Measurements from ENCODE around the gene AKT2. TPM values are rescaled to one million over a fixed set of nuclear protein-coding genes. Genes with fewer than 3 reads are reported as not detected.

Gene AKT2
- total RNA-seq, 2 experiments from 2014 or later = 137 to 139 TPM

DNA sequence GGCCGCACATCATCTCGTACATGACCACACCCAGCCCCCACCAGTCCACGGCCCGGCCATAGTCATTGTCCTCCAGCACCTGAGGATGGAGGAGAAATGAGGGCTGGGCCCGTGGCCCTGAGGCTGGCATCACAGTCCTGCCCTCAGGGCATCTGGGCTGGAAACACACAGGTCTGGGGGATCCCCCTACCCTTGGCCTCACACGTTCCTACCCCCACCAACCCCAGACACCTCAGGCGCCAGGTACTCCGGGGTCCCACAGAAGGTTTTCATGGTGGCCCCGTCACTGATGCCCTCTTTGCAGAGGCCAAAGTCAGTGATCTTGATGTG, 49.2 kb downstream of the AKT2 start:
- Mint-ChIP-seq H3K36me3 (ENCODE audit: low read depth) (peaks cover 20% of the 10 kb centered on the region), H3K4me1 (ENCODE audit: low read depth) (no peaks in the 10 kb centered on the region), H3K4me3 (no peak overlapping the region), H3K9me3 (ENCODE audit: insufficient read depth) (no peaks in the 10 kb centered on the region), H3K27ac (no peak overlapping the region), H3K27me3 (ENCODE audit: low read depth) (no peaks in the 10 kb centered on the region)
- POLR2A ChIA-PET = no interaction called here
- ATAC-seq (no peak), DNase-seq (no peak)
- CTCF ChIA-PET = no interaction called here

- no peaks in the 10 kb centered on the region for H3K27me3 Mint-ChIP-seq (ENCODE audit: low read depth)
- H3K36me3 Mint-ChIP-seq (ENCODE audit: low read depth) = peaks cover 20% of the 10 kb centered on the region
- no peaks in the 10 kb centered on the region for H3K4me1 Mint-ChIP-seq (ENCODE audit: low read depth)
- H3K4me3 Mint-ChIP-seq = no peak overlapping the region
- H3K27ac Mint-ChIP-seq = no peak overlapping the region
- no peaks in the 10 kb centered on the region for H3K9me3 Mint-ChIP-seq (ENCODE audit: insufficient read depth)
- ATAC-seq (no peak), DNase-seq (no peak)
- POLR2A ChIA-PET = no interaction called here
- CTCF ChIA-PET = no interaction called here
Measured at GRCh38 chr19:40235238-40236025, 49.7 kb downstream of the AKT2 start.

- H3K4me1 Mint-ChIP-seq (ENCODE audit: low read depth) = peaks cover 4% of the 10 kb centered on the region
- DNase-seq = no peak
- no peaks in the 10 kb centered on the region for H3K27me3 Mint-ChIP-seq (ENCODE audit: low read depth)
- ChIA-PET CTCF (no interaction called here), POLR2A (no interaction called here)
- no peaks in the 10 kb centered on the region for H3K9me3 Mint-ChIP-seq (ENCODE audit: insufficient read depth)
- peaks cover 17% of the 10 kb centered on the region for H3K36me3 Mint-ChIP-seq (ENCODE audit: low read depth)
- H3K27ac Mint-ChIP-seq = no peak overlapping the region
- no peak for ATAC-seq
- H3K4me3 Mint-ChIP-seq = no peak overlapping the region
Measured at GRCh38 chr19:40234429-40235237, 50.5 kb downstream of the AKT2 start.

- ChIA-PET CTCF (no interaction called here), POLR2A (no interaction called here)
- Mint-ChIP-seq H3K9me3 (ENCODE audit: insufficient read depth) (no peaks in the 10 kb centered on the region), H3K27ac (no peak overlapping the region), H3K27me3 (ENCODE audit: low read depth) (no peaks in the 10 kb centered on the region), H3K4me1 (ENCODE audit: low read depth) (peaks cover 7% of the 10 kb centered on the region), H3K36me3 (ENCODE audit: low read depth) (peaks cover 11% of the 10 kb centered on the region), H3K4me3 (no peak overlapping the region)
- no peak for ATAC-seq
- DNase-seq = no peak
Measured at GRCh38 chr19:40233811-40234389, 51.2 kb downstream of the AKT2 start.

- POLR2A ChIA-PET = no interaction called here
Measured at GRCh38 chr19:40232949-40233810, 52.0 kb downstream of the AKT2 start.

DNA sequence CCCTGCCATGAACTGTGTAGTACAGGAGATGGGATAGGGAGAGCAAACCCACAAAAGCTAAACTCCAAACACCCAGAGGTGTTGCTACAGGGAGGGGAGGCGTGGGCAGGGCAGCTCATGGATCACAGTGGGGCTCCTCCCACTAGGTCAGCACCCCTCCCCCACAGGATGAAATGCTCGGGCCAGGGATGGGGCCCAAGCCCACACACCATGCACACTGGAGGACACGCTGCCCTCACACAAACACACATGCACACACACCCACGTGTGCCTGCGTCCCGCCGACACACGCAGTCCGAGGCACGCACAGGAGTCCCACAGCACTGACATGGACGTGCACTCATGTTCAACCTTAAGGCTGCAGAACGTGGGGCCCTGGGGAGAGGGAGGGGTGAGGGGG, 52.7 kb downstream of the AKT2 start:
- ATAC-seq = no peak
- H3K36me3 Mint-ChIP-seq (ENCODE audit: low read depth) = peaks cover 11% of the 10 kb centered on the region

More at GRCh38 chr19:40232949-40233810, 52.0 kb downstream of the AKT2 start:
- H3K4me1 Mint-ChIP-seq (ENCODE audit: low read depth) = peaks cover 7% of the 10 kb centered on the region
- H3K4me3 Mint-ChIP-seq = no peak overlapping the region
- peaks cover 2% of the 10 kb centered on the region for H3K27me3 Mint-ChIP-seq (ENCODE audit: low read depth)
- H3K27ac Mint-ChIP-seq = no peak overlapping the region
- no peak for ATAC-seq
- no peaks in the 10 kb centered on the region for H3K9me3 Mint-ChIP-seq (ENCODE audit: insufficient read depth)
- no peak for DNase-seq
- H3K36me3 Mint-ChIP-seq (ENCODE audit: low read depth) = peaks cover 11% of the 10 kb centered on the region
- CTCF ChIA-PET = no interaction called here

DNA sequence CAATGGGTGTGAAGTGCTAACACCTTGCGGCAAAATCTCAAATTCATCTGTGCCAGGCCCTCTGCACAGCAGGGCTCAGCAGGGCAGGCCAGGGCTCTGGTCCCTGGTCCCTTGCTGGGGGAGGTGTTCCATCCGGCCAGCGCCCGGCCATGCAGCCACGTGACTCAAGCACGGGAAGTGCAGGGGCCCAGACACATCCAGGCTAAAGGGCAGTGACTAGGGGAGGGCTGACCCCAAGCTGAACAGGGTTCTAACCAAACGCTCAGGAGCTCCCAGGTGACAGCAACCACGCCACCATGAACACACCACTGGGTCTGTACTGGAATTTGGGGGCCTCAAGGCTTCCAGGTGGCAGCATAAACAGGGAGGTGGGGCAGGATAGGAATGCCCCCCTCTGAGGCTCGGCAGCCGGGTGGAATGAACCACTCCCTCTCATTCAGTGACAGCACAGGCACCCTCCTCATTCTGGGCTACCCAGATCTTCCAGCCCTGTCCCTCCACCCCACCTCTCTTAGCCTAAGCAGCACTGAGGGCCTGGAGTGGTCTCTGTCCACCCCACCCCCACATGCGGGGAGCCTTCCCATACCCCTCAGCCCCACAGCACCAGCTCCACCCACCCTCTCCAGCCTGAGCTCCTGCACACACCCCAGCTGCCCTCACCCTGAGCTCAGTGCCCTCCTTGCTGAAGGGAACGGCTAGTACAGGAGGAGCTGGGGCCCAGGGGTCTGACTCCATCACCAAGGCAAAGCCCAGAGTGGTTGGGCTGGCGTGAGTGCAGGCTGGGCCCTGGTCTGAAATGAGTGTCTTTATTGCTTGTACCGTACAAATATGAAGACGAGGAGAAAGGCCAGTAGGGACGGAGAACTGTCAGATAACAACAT, 53.4 kb downstream of the AKT2 start:
- ATAC-seq (no peak), DNase-seq (no peak)
- ChIA-PET CTCF (no interaction called here), POLR2A (no interaction called here)
- peaks cover 10% of the 10 kb centered on the region for H3K27me3 Mint-ChIP-seq (ENCODE audit: low read depth)
- H3K4me1 Mint-ChIP-seq (ENCODE audit: low read depth) = peaks cover 7% of the 10 kb centered on the region
- H3K9me3 Mint-ChIP-seq (ENCODE audit: insufficient read depth) = no peaks in the 10 kb centered on the region
- H3K36me3 Mint-ChIP-seq (ENCODE audit: low read depth) = peaks cover 7% of the 10 kb centered on the region
- H3K4me3 Mint-ChIP-seq = no peak overlapping the region
- H3K27ac Mint-ChIP-seq = no peak overlapping the region

More for the DNA sequence above, 52.7 kb downstream of the AKT2 start:
- no peak overlapping the region for H3K4me3 Mint-ChIP-seq
- peaks cover 7% of the 10 kb centered on the region for H3K4me1 Mint-ChIP-seq (ENCODE audit: low read depth)
- H3K27ac Mint-ChIP-seq = no peak overlapping the region
- H3K9me3 Mint-ChIP-seq (ENCODE audit: insufficient read depth) = no peaks in the 10 kb centered on the region
- CTCF ChIA-PET = no interaction called here
- DNase-seq = no peak
- H3K27me3 Mint-ChIP-seq (ENCODE audit: low read depth) = peaks cover 4% of the 10 kb centered on the region
- POLR2A ChIA-PET = no interaction called here

DNA sequence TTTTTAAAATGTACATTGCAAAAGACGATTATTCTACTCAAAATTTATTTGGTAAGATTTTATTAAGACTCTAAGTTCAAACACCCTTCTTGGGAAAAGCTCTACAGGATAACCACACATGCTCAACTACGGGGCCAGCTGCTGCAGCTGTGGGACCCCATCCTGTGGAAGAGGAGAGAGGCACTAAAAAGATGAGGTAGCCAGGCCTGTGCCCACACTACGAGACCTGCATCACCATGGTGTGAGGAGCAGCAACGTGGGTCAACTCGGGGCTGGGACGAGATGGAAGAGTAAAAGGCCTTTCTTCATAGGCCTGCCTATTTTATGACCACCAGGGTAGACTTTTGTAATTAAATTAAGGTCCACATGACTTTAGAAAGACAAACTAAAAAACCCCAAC, 54.1 kb downstream of the AKT2 start:
- ATAC-seq (no peak), DNase-seq (no peak)
- no peak overlapping the region for H3K4me3 Mint-ChIP-seq
- peaks cover 8% of the 10 kb centered on the region for H3K4me1 Mint-ChIP-seq (ENCODE audit: low read depth)
- ChIA-PET CTCF (no interaction called here), POLR2A (no interaction called here)
- H3K9me3 Mint-ChIP-seq (ENCODE audit: insufficient read depth) = no peaks in the 10 kb centered on the region
- peaks cover 14% of the 10 kb centered on the region for H3K27me3 Mint-ChIP-seq (ENCODE audit: low read depth)
- H3K36me3 Mint-ChIP-seq (ENCODE audit: low read depth) = peaks cover 6% of the 10 kb centered on the region
- no peak overlapping the region for H3K27ac Mint-ChIP-seq

DNA sequence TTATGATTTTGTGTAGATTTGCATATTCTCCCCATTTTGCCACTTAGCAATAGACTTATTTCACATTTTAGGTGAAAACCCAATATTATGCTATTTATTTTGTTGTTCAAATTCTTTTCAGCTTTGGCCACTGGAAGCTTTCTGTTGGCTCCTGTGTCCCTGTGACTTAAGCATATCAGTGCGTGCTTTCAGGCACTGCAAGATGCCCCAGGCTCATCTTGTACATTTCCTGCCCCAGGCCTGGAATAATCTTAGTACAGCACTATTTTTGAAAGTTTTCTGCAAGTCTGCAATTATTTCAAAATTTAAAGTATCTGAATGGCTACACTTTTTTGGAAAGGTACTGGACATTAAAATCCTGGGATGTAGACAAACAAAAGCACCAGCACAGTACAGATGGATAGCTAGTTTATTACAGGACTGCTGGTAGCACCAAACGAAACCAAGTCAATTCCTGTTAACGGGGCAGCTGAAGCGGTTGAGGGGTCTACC, 55.2 kb downstream of the AKT2 start:
- Mint-ChIP-seq H3K4me3 (no peak overlapping the region), H3K27me3 (ENCODE audit: low read depth) (peaks cover 23% of the 10 kb centered on the region), H3K4me1 (ENCODE audit: low read depth) (peaks cover 13% of the 10 kb centered on the region), H3K36me3 (ENCODE audit: low read depth) (peaks cover 4% of the 10 kb centered on the region), H3K27ac (no peak overlapping the region), H3K9me3 (ENCODE audit: insufficient read depth) (no peaks in the 10 kb centered on the region)
- ChIA-PET CTCF (interaction anchor here (1.0 kb wide), 1 partner anchor 64 kb away, joined by 3 read pairs; no protein-coding TSS in a partner anchor), POLR2A (no interaction called here)
- ATAC-seq = no peak
- DNase-seq = no peak

GRCh38 chr19:40229484-40229883, 55.7 kb downstream of the AKT2 start:
- DNase-seq = no peak
- H3K27ac Mint-ChIP-seq = no peak overlapping the region
- H3K4me1 Mint-ChIP-seq (ENCODE audit: low read depth) = peaks cover 13% of the 10 kb centered on the region
- H3K9me3 Mint-ChIP-seq (ENCODE audit: insufficient read depth) = no peaks in the 10 kb centered on the region
- no peak overlapping the region for H3K4me3 Mint-ChIP-seq
- ChIA-PET POLR2A (no interaction called here), CTCF (interaction anchor here (1.0 kb wide), 1 partner anchor 63 kb away, joined by 3 read pairs; no protein-coding TSS in a partner anchor)
- peaks cover 26% of the 10 kb centered on the region for H3K27me3 Mint-ChIP-seq (ENCODE audit: low read depth)
- ATAC-seq = no peak
- H3K36me3 Mint-ChIP-seq (ENCODE audit: low read depth) = peaks cover 1% of the 10 kb centered on the region

DNA sequence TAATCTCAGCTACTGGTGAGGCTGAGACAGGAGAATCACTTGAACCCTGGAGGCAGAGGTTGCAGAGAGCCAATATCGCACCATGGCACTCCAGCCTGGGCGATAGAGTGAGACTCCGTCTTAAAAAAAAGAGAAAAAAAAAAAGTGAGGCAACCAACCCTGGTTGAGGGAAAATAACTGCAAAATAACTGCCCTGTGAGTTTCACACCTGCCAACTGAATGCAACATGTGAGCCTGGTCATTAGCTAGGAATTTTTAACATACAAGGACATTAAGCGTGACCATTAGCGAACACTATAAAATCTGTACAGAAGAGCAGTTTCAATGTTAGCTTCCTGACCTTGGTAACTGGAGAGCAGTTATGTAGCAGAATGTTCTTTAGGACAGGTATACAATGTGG, 56.3 kb downstream of the AKT2 start:
- ChIA-PET CTCF (interaction anchor here (1.6 to 1.8 kb wide), 2 partner anchors 12 to 89 kb away, joined by 4 to 8 read pairs; no protein-coding TSS in a partner anchor), POLR2A (no interaction called here)
- no peak for ATAC-seq
- no peak overlapping the region for H3K27ac Mint-ChIP-seq
- no peaks in the 10 kb centered on the region for H3K36me3 Mint-ChIP-seq (ENCODE audit: low read depth)
- peaks cover 29% of the 10 kb centered on the region for H3K27me3 Mint-ChIP-seq (ENCODE audit: low read depth)
- peaks cover 13% of the 10 kb centered on the region for H3K4me1 Mint-ChIP-seq (ENCODE audit: low read depth)
- H3K9me3 Mint-ChIP-seq (ENCODE audit: insufficient read depth) = no peaks in the 10 kb centered on the region
- no peak for DNase-seq
- no peak overlapping the region for H3K4me3 Mint-ChIP-seq
